HCT116 (cell line): Measurements from ENCODE around the gene CLK3. TPM values are rescaled to one million over a fixed set of nuclear protein-coding genes. Genes with fewer than 3 reads are reported as not detected.

Experiments used
- ATAC-seq: fragments of 200-7000 bp; cut with Tn5 transposase; 2 replicates; pipeline ENCODE4 v1.9.1; 2020; ENCODE audit warnings: mild to moderate bottlenecking, moderate library complexity
- BruUV-seq: library from RNA; stranded (reverse); fragments of 400-500 nt; replicated peaks from 2 replicates; lab custom pipeline; 2021; lab: Mats Ljungman, UMichigan
- CTCF ChIA-PET: fragments of 300-600 bp; sonication (Branson Sonifier 250); formaldehyde crosslinking; loops from one replicate; lab custom pipeline; 2021; ENCODE audit warnings: antibody characterized with exemption; lab: Charles Lee
- POLR2A ChIA-PET: fragments of 300-600, 350-600 bp; sonication (Branson Sonifier 250); formaldehyde crosslinking; loops from one replicate; lab custom pipeline; 2021; ENCODE audit warnings: antibody characterized with exemption; lab: Charles Lee
- RAD21 ChIA-PET, 2 experiments: fragments of 300-600 bp; sonication (Branson Sonifier 250); formaldehyde crosslinking; loops; one replicate each; lab custom pipeline; 2023; ENCODE audit warnings: low total read pairs in 2 of 2; ENCODE audit not compliant: uncharacterized antibody in 2 of 2, unreplicated experiment in 2 of 2, low non-redundant PET in 1 of 2; lab: Charles Lee
- DNase-seq: peaks from one replicate; pipeline ENCODE4 v3.0.0-alpha.2; 2010; ENCODE audit warnings: low read depth, low spot score
- H2AFZ ChIP-seq: fragments of 200-600 bp; shearing (Covaris generic), sonication (generic); 2 replicates; pipeline ENCODE4 v1.6.1; 2017; ENCODE audit warnings: low read depth, mixed run types, mixed read lengths, antibody characterized with exemption, low read length; ENCODE audit not compliant: poor library complexity, severe bottlenecking
- H3K27ac ChIP-seq: 2 replicates; pipeline ENCODE4 v1.5.1; 2012; ENCODE audit warnings: low read depth, low read length
- H3K27me3 ChIP-seq: fragments of 200-600 bp; sonication (generic); 2 replicates; pipeline ENCODE4 v1.6.1; 2016; ENCODE audit warnings: mixed run types, low read length, mixed read lengths; ENCODE audit not compliant: insufficient read depth
- H3K36me3 ChIP-seq, 2 experiments: fragments of 200-500 bp in 1 of 2; fragments of 200-600 bp in 1 of 2; sonication (Bioruptor generic) in 1 of 2; sonication (generic) in 1 of 2; 2 replicates each; pipeline versions ENCODE4 v1.5.1 to v1.6.1; 2014 to 2016; ENCODE audit warnings: low read length in 2 of 2, inconsistent platforms in 1 of 2, mixed read lengths in 1 of 2, mixed run types in 1 of 2; ENCODE audit not compliant: insufficient read depth in 2 of 2, control insufficient read depth in 1 of 2
- H3K4me1 ChIP-seq, 2 experiments: fragments of 200-600 bp in 1 of 2; sonication (generic) in 1 of 2; 2 replicates each; pipeline versions ENCODE4 v1.5.1 to v1.6.1; 2012 to 2017; ENCODE audit warnings: low read length in 2 of 2, inconsistent platforms in 1 of 2, mild to moderate bottlenecking in 1 of 2, mixed read lengths in 1 of 2, mixed run types in 1 of 2, moderate library complexity in 1 of 2; ENCODE audit not compliant: insufficient read depth in 2 of 2, control insufficient read depth in 1 of 2
- H3K4me2 ChIP-seq: fragments of 200-600 bp; sonication (generic); 2 replicates; pipeline ENCODE4 v1.6.1; 2017; ENCODE audit warnings: mixed run types, low read length, mixed read lengths
- H3K4me3 ChIP-seq, 2 experiments: fragments of 200-600 bp in 1 of 2; sonication (generic) in 1 of 2; replicated peaks in 1 of 2; 2 replicates each; pipeline ENCODE4 v1.5.1; 2011 to 2016; ENCODE audit warnings: low read length in 2 of 2, control low read depth in 1 of 2, low read depth in 1 of 2, mild to moderate bottlenecking in 1 of 2, mixed read lengths in 1 of 2, mixed run types in 1 of 2
- H3K79me2 ChIP-seq: fragments of 200-600 bp; sonication (generic); 2 replicates; pipeline ENCODE4 v1.6.1; 2017; ENCODE audit warnings: mild to moderate bottlenecking, mixed run types, low read length, moderate library complexity, mixed read lengths; ENCODE audit not compliant: insufficient read depth
- H3K9ac ChIP-seq: fragments of 200-600 bp; sonication (generic); 2 replicates; pipeline ENCODE4 v1.6.1; 2016; ENCODE audit warnings: low read length, mixed read lengths
- H3K9me2 ChIP-seq: fragments of 200-600 bp; sonication (generic), shearing (Covaris generic); 2 replicates; pipeline ENCODE4 v1.6.1; 2017; ENCODE audit warnings: mixed run types, mild to moderate bottlenecking, moderate library complexity; ENCODE audit not compliant: insufficient read depth
- H3K9me3 ChIP-seq, 2 experiments: fragments of 200-500 bp in 1 of 2; fragments of 200-600 bp in 1 of 2; sonication (Bioruptor generic) in 1 of 2; sonication (generic) in 1 of 2; 2 replicates each; pipeline ENCODE4 v1.6.1; 2014 to 2017; ENCODE audit warnings: low read length in 2 of 2, mixed read lengths in 2 of 2, inconsistent platforms in 1 of 2, low read depth in 1 of 2, mild to moderate bottlenecking in 1 of 2, mixed run types in 1 of 2, moderate library complexity in 1 of 2; ENCODE audit not compliant: control insufficient read depth in 1 of 2, insufficient read depth in 1 of 2
- H4K20me1 ChIP-seq: fragments of 200-600 bp; sonication (generic), shearing (Covaris generic); 2 replicates; pipeline ENCODE4 v1.6.1; 2017; ENCODE audit warnings: mixed run types, mild to moderate bottlenecking, moderate library complexity; ENCODE audit not compliant: insufficient read depth
- CEBPB ChIP-seq: IDR thresholded peaks from 2 replicates; pipeline ENCODE4 v1.6.1; 2012; ENCODE audit warnings: low read depth
- EZH2phosphoT487 ChIP-seq: fragments of 200-600 bp; IDR thresholded peaks from 2 replicates; pipeline ENCODE4 v1.6.1; 2018; ENCODE audit warnings: antibody characterized with exemption, borderline replicate concordance
- JUND ChIP-seq: IDR thresholded peaks from 2 replicates; pipeline ENCODE4 v1.6.1; 2012
- RAD21 ChIP-seq: IDR thresholded peaks from 2 replicates; pipeline ENCODE4 v1.6.1; 2012; ENCODE audit warnings: low read depth, mild to moderate bottlenecking
- SRF ChIP-seq: IDR thresholded peaks from 2 replicates; pipeline ENCODE4 v1.6.1; 2012; ENCODE audit warnings: low read depth
- TCF7L2 ChIP-seq: IDR thresholded peaks from 2 replicates; pipeline ENCODE4 v1.7.0; 2011; ENCODE audit warnings: borderline replicate concordance, inconsistent platforms; ENCODE audit not compliant: insufficient read depth, insufficient read length; ENCODE audit errors: extremely low read depth
- YY1 ChIP-seq: IDR thresholded peaks from 2 replicates; pipeline ENCODE4 v1.6.1; 2011; ENCODE audit warnings: low read length, low read depth, moderate library complexity, mild to moderate bottlenecking; ENCODE audit not compliant: insufficient replicate concordance; ENCODE audit errors: extremely low read depth
- ZFX ChIP-seq: fragments of 450-650 bp; IDR thresholded peaks from 2 replicates; pipeline ENCODE4 v1.6.1; 2017
- intact Hi-C: fragments of 100-400 bp; cut with micrococcal nuclease; formaldehyde crosslinking; loops from 2 replicates; pipeline ENCODE4 v1.10.0; 2022
- total RNA-seq: library from RNA; stranded (reverse); gene quantifications from one replicate; pipeline ENCODE4 v1.2.1, GENCODE V29; 2021; ENCODE audit not compliant: unreplicated experiment
- TF ChIP-seq, protein P1 (sequence below), 3 experiments: fragments of 200-600 bp in 1 of 3; sonication (generic) in 1 of 3; IDR thresholded peaks in 2 of 3; conservative IDR thresholded peaks in 1 of 3; 2 replicates each; pipeline ENCODE4 v1.5.1; 2012 to 2017; ENCODE audit warnings: low read depth in 2 of 3, low read length in 2 of 3, antibody characterized with exemption in 1 of 3, borderline replicate concordance in 1 of 3, control low read depth in 1 of 3, mild to moderate bottlenecking in 1 of 3, mixed read lengths in 1 of 3, mixed run types in 1 of 3, moderate library complexity in 1 of 3; ENCODE audit not compliant: insufficient read depth in 1 of 3
- TF ChIP-seq, protein P2 (sequence below): IDR thresholded peaks from 2 replicates; pipeline ENCODE4 v1.6.1; 2012
- TF ChIP-seq, protein P3 (sequence below): IDR thresholded peaks from 2 replicates; pipeline ENCODE4 v1.6.1; 2012

Gene CLK3
- total RNA-seq, 1 experiment from 2014 or later, result 79.3 TPM

DNA sequence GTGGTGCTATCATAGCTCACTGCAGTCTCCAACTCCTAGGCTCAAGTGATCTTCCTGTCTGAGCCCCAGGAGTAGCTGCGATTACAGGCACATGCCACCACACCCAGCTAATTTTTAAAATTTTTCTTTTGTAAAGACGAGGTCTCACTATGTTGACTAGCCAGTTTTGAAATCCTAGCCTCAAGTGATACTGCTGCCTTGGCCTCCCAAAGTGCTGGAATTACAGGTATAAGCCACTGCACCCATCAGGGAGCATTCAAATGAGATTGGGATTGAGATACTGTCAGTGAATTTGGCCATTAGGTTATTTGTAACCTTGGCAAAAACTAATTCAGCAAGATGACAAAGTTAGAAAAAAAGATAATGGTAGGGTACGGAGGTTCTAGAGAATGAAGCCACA, 58.5 kb downstream of the CLK3 start:
- Histone ChIP-seq H3K36me3 (peaks cover 7 to 12% of the 10 kb centered on the region in 2 experiments; a peak in 3 of 4 replicates), H3K9me3 (no peaks in the 10 kb centered on the region), H3K4me1 (no peaks in the 10 kb centered on the region), H2AFZ (no peak overlapping the region), H3K27me3 (no peaks in the 10 kb centered on the region), H3K4me3 (no peak overlapping the region), H3K27ac (no peak overlapping the region), H3K79me2 (peaks cover 32% of the 10 kb centered on the region), H4K20me1 (no peaks in the 10 kb centered on the region; the same call in 1 of the 2 replicates), H3K9me2 (no peaks in the 10 kb centered on the region), H3K4me2 (no peak overlapping the region), H3K9ac (no peak overlapping the region)
- CTCF ChIA-PET, result no interaction called here
- TF ChIP-seq CEBPB, result no peak
- TF ChIP-seq JUND, result no peak
- TF ChIP-seq, protein P1, sequence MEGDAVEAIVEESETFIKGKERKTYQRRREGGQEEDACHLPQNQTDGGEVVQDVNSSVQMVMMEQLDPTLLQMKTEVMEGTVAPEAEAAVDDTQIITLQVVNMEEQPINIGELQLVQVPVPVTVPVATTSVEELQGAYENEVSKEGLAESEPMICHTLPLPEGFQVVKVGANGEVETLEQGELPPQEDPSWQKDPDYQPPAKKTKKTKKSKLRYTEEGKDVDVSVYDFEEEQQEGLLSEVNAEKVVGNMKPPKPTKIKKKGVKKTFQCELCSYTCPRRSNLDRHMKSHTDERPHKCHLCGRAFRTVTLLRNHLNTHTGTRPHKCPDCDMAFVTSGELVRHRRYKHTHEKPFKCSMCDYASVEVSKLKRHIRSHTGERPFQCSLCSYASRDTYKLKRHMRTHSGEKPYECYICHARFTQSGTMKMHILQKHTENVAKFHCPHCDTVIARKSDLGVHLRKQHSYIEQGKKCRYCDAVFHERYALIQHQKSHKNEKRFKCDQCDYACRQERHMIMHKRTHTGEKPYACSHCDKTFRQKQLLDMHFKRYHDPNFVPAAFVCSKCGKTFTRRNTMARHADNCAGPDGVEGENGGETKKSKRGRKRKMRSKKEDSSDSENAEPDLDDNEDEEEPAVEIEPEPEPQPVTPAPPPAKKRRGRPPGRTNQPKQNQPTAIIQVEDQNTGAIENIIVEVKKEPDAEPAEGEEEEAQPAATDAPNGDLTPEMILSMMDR (IDR thresholded peaks at IDR 0.05 in 2 of 3, conservative IDR thresholded peaks at IDR 0.05 in 1 of 3; ENCODE audit: borderline replicate concordance in 1 of 3, insufficient read depth in 1 of 3, low read depth in 2 of 3, low read length in 2 of 3), result no peak
- no peak for TF ChIP-seq YY1
- no peak for TF ChIP-seq ZFX
- TF ChIP-seq EZH2phosphoT487, result no peak
- TF ChIP-seq, protein P2, sequence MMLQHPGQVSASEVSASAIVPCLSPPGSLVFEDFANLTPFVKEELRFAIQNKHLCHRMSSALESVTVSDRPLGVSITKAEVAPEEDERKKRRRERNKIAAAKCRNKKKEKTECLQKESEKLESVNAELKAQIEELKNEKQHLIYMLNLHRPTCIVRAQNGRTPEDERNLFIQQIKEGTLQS, result no peak
- TF ChIP-seq TCF7L2, result no peak
- TF ChIP-seq RAD21, result no peak
- TF ChIP-seq SRF, result no peak
- TF ChIP-seq, protein P3, sequence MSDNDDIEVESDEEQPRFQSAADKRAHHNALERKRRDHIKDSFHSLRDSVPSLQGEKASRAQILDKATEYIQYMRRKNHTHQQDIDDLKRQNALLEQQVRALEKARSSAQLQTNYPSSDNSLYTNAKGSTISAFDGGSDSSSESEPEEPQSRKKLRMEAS, result no peak
- intact Hi-C loops, result no loop called here
- ATAC-seq (no peak), DNase-seq (no peak)
- POLR2A ChIA-PET, result no interaction called here
- RAD21 ChIA-PET, result no interaction called here
- no TSS peak for BruUV-seq
